Chondrocyte (in vitro differentiated cells): ENCODE data around the gene PAQR7. TPM values are rescaled to one million over a fixed set of nuclear protein-coding genes. Genes with fewer than 3 reads are reported as not detected.
A peak's percentile ranks its signal among the peaks of the same experiment; 100 is the strongest.

Experiments used
- DNase-seq: peaks from one replicate; pipeline ENCODE4 v3.0.0; 2021; ENCODE audit warnings: mixed read lengths, low spot score
- H3K27ac Mint-ChIP-seq: one replicate; pipeline ENCODE4 v1.8.0; 2021; ENCODE audit warnings: mild to moderate bottlenecking, moderate library complexity, mixed read lengths; ENCODE audit not compliant: unreplicated experiment
- H3K27me3 Mint-ChIP-seq: 2 replicates; pipeline ENCODE4 v1.8.0; 2021; ENCODE audit warnings: low read depth, mixed read lengths
- H3K36me3 Mint-ChIP-seq: 2 replicates; pipeline ENCODE4 v1.8.0; 2021; ENCODE audit warnings: low read depth, mixed read lengths
- H3K4me1 Mint-ChIP-seq: 2 replicates; pipeline ENCODE4 v1.8.0; 2021; ENCODE audit warnings: low read depth, mild to moderate bottlenecking, mixed read lengths
- H3K4me3 Mint-ChIP-seq: one replicate; pipeline ENCODE4 v1.8.0; 2021; ENCODE audit warnings: mild to moderate bottlenecking, moderate library complexity, mixed read lengths; ENCODE audit not compliant: unreplicated experiment
- H3K9me3 Mint-ChIP-seq: 2 replicates; pipeline ENCODE4 v1.8.0; 2021; ENCODE audit warnings: low read depth, mixed read lengths
- total RNA-seq: library from RNA; stranded (reverse); gene quantifications from 3 replicates; pipeline ENCODE4 v1.2.1, GENCODE V29; 2021
- TF ChIP-seq, protein P1 (sequence below): fragments of 200-600 bp; sonication (generic); IDR thresholded peaks from 2 replicates; pipeline ENCODE4 v1.5.0; 2021; ENCODE audit warnings: antibody characterized with exemption, mild to moderate bottlenecking, moderate library complexity

PAQR7 gene
- total RNA-seq, 1 donor from 2014 or later: 15.1 TPM

DNA sequence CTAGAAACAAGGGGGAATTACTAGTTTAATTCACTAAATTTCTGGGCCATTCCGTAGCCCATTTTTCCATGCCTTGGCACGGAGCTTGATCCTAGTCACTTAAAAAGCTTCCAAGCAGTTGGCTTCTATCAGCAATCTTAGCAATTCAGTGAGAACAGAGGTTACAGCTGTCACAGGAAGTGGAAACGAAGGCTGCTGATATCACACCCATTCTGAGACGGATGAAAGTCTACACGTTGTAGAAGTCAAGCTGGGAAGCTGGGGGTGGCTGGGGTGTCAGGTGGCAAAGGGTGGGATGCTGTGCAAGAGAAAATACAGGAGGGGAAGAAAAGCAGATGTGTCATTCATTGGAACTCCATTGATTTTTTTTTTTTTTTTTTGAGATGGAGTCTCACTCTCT is 42.5 kb upstream of the PAQR7 start:
- Mint-ChIP-seq H3K4me3 (no peak overlapping the region), H3K4me1 (peaks cover 25% of the 10 kb centered on the region), H3K36me3 (no peaks in the 10 kb centered on the region), H3K27ac (no peak overlapping the region), H3K9me3 (no peaks in the 10 kb centered on the region), H3K27me3 (no peaks in the 10 kb centered on the region)
- no peak for DNase-seq
- TF ChIP-seq, protein P1, sequence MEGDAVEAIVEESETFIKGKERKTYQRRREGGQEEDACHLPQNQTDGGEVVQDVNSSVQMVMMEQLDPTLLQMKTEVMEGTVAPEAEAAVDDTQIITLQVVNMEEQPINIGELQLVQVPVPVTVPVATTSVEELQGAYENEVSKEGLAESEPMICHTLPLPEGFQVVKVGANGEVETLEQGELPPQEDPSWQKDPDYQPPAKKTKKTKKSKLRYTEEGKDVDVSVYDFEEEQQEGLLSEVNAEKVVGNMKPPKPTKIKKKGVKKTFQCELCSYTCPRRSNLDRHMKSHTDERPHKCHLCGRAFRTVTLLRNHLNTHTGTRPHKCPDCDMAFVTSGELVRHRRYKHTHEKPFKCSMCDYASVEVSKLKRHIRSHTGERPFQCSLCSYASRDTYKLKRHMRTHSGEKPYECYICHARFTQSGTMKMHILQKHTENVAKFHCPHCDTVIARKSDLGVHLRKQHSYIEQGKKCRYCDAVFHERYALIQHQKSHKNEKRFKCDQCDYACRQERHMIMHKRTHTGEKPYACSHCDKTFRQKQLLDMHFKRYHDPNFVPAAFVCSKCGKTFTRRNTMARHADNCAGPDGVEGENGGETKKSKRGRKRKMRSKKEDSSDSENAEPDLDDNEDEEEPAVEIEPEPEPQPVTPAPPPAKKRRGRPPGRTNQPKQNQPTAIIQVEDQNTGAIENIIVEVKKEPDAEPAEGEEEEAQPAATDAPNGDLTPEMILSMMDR: no peak

DNA sequence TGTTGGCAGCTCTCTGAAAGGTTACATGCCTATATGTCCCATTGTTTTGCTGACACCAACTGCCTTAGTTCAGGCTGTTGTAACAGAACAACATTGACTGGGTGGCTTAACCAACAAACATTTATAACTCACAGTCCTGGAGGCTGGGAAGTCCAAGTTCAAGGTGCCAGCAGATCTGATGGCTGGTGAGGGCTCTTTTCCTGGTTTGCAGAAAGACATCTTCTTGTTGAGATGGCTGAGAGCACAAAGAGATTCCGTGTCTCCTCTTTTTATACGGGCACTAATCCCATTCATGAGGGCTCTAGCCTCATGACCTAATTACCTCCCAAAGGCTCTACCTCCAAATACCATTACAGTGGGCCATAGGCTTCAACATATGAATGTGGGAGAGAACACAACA is 41.0 kb upstream of the PAQR7 start:
- H3K27me3 Mint-ChIP-seq: no peaks in the 10 kb centered on the region
- H3K27ac Mint-ChIP-seq: no peak overlapping the region
- H3K9me3 Mint-ChIP-seq: peaks cover 4% of the 10 kb centered on the region
- TF ChIP-seq, protein P1: no peak
- H3K4me1 Mint-ChIP-seq: peaks cover 28% of the 10 kb centered on the region
- no peak for DNase-seq
- no peaks in the 10 kb centered on the region for H3K36me3 Mint-ChIP-seq
- H3K4me3 Mint-ChIP-seq: no peak overlapping the region

DNA sequence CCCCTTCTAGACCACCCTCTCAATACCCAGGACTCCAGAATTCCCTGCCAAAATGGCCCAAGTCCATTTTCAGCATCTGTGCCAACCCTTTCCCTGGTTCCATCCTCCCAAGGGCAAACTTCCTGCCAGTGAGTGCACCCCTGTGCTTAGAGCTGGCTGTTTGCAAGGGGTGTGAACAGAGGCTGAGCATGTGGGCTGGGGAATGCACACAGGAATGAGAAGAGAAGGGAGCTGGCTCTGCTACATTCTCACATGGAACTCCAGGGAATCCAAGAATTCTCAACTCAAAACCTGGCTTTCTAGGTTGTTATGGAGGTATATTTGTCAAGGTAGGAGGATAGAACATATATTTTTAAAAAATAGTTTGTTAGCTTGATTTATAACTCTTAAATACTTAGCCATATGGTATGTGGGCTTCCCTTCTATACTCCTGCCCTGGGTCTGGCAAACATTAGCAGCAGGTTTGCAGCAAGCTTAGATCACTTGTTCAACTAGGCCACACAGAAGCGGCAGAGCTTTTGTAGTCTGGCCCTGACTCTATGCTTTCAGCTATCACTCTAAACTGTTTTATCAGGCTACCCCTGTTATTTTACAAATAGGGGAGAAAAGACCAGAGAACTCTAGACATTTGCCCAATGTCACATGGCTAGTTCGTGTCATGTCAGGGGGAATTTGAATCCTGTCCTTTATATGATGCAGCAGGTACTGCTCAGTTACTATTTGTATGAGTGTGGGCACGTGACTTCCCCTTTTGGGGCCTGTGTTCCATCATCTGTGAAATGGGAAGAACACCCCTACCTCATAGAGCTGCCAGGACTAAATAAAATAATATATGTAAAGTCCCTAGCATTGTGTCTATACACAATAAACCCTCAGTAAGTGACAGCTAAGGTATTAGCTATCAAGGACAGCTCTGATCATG is 38.8 kb upstream of the PAQR7 start:
- no peak for DNase-seq
- TF ChIP-seq, protein P1: no peak
- no peaks in the 10 kb centered on the region for H3K36me3 Mint-ChIP-seq
- H3K4me1 Mint-ChIP-seq: peaks cover 28% of the 10 kb centered on the region
- H3K27ac Mint-ChIP-seq: peak overlapping the region; percentile 8
- H3K9me3 Mint-ChIP-seq: peaks cover 4% of the 10 kb centered on the region
- H3K4me3 Mint-ChIP-seq: no peak overlapping the region
- H3K27me3 Mint-ChIP-seq: no peaks in the 10 kb centered on the region

GRCh38 chr1:25913206-25913605 is 37.7 kb upstream of the PAQR7 start:
- Mint-ChIP-seq H3K27ac (no peak overlapping the region), H3K9me3 (peaks cover 4% of the 10 kb centered on the region), H3K36me3 (no peaks in the 10 kb centered on the region), H3K27me3 (no peaks in the 10 kb centered on the region), H3K4me3 (no peak overlapping the region), H3K4me1 (peaks cover 27% of the 10 kb centered on the region)
- no peak for DNase-seq
- TF ChIP-seq, protein P1: no peak

- TF ChIP-seq, protein P1: no peak
- no peaks in the 10 kb centered on the region for H3K27me3 Mint-ChIP-seq
- peaks cover 23% of the 10 kb centered on the region for H3K4me1 Mint-ChIP-seq
- H3K27ac Mint-ChIP-seq: peak overlapping the region; percentile 86
- no peak overlapping the region for H3K4me3 Mint-ChIP-seq
- peaks cover 4% of the 10 kb centered on the region for H3K9me3 Mint-ChIP-seq
- DNase-seq: no peak
- no peaks in the 10 kb centered on the region for H3K36me3 Mint-ChIP-seq
Observed at GRCh38 chr1:25912076-25912831, 36.7 kb upstream of the PAQR7 start.
